ENCODE results near the gene ANO10. TPM values are rescaled to one million over a fixed set of nuclear protein-coding genes. Genes with fewer than 3 reads are reported as not detected.
"Not testable (repeated sequence)": the region's sequence is repeated elsewhere in the genome, so short reads cannot be mapped to it uniquely, and the experiment has no call there.

Gene ANO10
- total and polyA plus RNA-seq, 2 donors (not counting 3 experiments of a cell fraction or from before 2014, with no cell fraction given), result 28.4 to 45.8 TPM

- dilution Hi-C loops (cut with MboI; ENCODE audit: extremely low pct_ligation_motif_present, low sequenced_read_pairs); intact Hi-C loops (cut with micrococcal nuclease); FAIRE-seq; POLR2A ChIA-PET; H3K79me2 ChIP-seq (ENCODE audit: control insufficient read depth, insufficient read depth, low read length); H3K9me3 ChIP-seq (replicated peaks; ENCODE audit: control insufficient read depth, insufficient read depth, low read length); H3K9ac ChIP-seq (replicated peaks; ENCODE audit: extremely low read depth, insufficient read depth, low read length); H3K9me1 ChIP-seq (replicated peaks; ENCODE audit: control insufficient read depth, extremely low read depth, insufficient read depth, low read length); H3K4me1 ChIP-seq (ENCODE audit: control insufficient read depth, extremely low read depth, insufficient read depth, low read length); H3K4me3 ChIP-seq (replicated peaks in 1 of 3; ENCODE audit: insufficient read depth in 1 of 3, low read depth in 1 of 3, low read length in 3 of 3); H3K4me2 ChIP-seq (ENCODE audit: insufficient read depth, low read length); H3K36me3 ChIP-seq (ENCODE audit: control insufficient read depth in 2 of 2, extremely low read depth in 1 of 2, insufficient read depth in 2 of 2, low read length in 2 of 2); DNase-seq (ENCODE audit: low read depth, low spot score); H3K27me3 ChIP-seq (ENCODE audit: control insufficient read depth in 2 of 2, insufficient read depth in 2 of 2, low read length in 2 of 2); H4K20me1 ChIP-seq (replicated peaks; ENCODE audit: control insufficient read depth, extremely low read depth, insufficient read depth, low read length); BruUV-seq (replicated peaks); H3K27ac ChIP-seq (ENCODE audit: insufficient read depth, low read depth, low read length); H2AFZ ChIP-seq (ENCODE audit: low read depth, low read length): not testable (repeated sequence)
- CTCF ChIA-PET, result interaction anchor here (0.7 to 2.9 kb wide), 3 partner anchors 15 to 295 kb away, joined by 3 to 14 read pairs (median 8); no protein-coding TSS in a partner anchor
Measured at GRCh38 chr3:43518515-43518914, 103.3 kb downstream of the ANO10 start.

GRCh38 chr3:43515970-43516635, 105.7 kb downstream of the ANO10 start:
- H3K27ac ChIP-seq (ENCODE audit: insufficient read depth, low read depth, low read length), result no peak overlapping the region
- no peak overlapping the region for H3K4me3 ChIP-seq (replicated peaks in 1 of 3; ENCODE audit: insufficient read depth in 1 of 3, low read depth in 1 of 3, low read length in 3 of 3)
- TF ChIP-seq POLR2A (IDR thresholded peaks at IDR 0.05; ENCODE audit: low read depth, low read length) (no peak), EZH2 (IDR thresholded peaks at IDR 0.05; ENCODE audit: borderline replicate concordance, low read depth, low read length, severe bottlenecking) (no peak), GATA2 (IDR thresholded peaks at IDR 0.05; ENCODE audit: insufficient read depth, insufficient read length, low read depth, low read length) (no peak), MYC (IDR thresholded peaks at IDR 0.05; ENCODE audit: low read depth, low read length) (no peak), MAX (IDR thresholded peaks at IDR 0.05; ENCODE audit: insufficient read depth, insufficient read length) (no peak), POLR2AphosphoS5 (IDR thresholded peaks at IDR 0.05; ENCODE audit: insufficient read depth, low read depth, low read length) (no peak), JUN (IDR thresholded peaks at IDR 0.05; ENCODE audit: borderline replicate concordance, insufficient read depth, insufficient read length, low read depth) (no peak), FOS (IDR thresholded peaks at IDR 0.05; ENCODE audit: borderline replicate concordance, insufficient read depth, low read length) (no peak)
- TF ChIP-seq, protein P1, sequence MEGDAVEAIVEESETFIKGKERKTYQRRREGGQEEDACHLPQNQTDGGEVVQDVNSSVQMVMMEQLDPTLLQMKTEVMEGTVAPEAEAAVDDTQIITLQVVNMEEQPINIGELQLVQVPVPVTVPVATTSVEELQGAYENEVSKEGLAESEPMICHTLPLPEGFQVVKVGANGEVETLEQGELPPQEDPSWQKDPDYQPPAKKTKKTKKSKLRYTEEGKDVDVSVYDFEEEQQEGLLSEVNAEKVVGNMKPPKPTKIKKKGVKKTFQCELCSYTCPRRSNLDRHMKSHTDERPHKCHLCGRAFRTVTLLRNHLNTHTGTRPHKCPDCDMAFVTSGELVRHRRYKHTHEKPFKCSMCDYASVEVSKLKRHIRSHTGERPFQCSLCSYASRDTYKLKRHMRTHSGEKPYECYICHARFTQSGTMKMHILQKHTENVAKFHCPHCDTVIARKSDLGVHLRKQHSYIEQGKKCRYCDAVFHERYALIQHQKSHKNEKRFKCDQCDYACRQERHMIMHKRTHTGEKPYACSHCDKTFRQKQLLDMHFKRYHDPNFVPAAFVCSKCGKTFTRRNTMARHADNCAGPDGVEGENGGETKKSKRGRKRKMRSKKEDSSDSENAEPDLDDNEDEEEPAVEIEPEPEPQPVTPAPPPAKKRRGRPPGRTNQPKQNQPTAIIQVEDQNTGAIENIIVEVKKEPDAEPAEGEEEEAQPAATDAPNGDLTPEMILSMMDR (IDR thresholded peaks at IDR 0.05; ENCODE audit: extremely low read depth in 1 of 2, insufficient read depth in 1 of 2, low read depth in 1 of 2, low read length in 2 of 2), result no peak
- FAIRE-seq (no peak), DNase-seq (ENCODE audit: low read depth, low spot score) (no peak)
- H3K9ac ChIP-seq (replicated peaks; ENCODE audit: extremely low read depth, insufficient read depth, low read length), result no peak overlapping the region
- ChIA-PET CTCF (interaction anchor here (0.5 to 2.9 kb wide), 6 partner anchors 8 to 682 kb away, joined by 3 to 14 read pairs (median 4); no protein-coding TSS in a partner anchor), POLR2A (no interaction called here)
- no peaks in the 10 kb centered on the region for H3K9me1 ChIP-seq (replicated peaks; ENCODE audit: control insufficient read depth, extremely low read depth, insufficient read depth, low read length)
- no peaks in the 10 kb centered on the region for H3K4me1 ChIP-seq (ENCODE audit: control insufficient read depth, extremely low read depth, insufficient read depth, low read length)
- no peak overlapping the region for H3K4me2 ChIP-seq (ENCODE audit: insufficient read depth, low read length)
- intact Hi-C loops (cut with micrococcal nuclease), result no loop called here
- H4K20me1 ChIP-seq (replicated peaks; ENCODE audit: control insufficient read depth, extremely low read depth, insufficient read depth, low read length), result no peaks in the 10 kb centered on the region
- no peaks in the 10 kb centered on the region for H3K27me3 ChIP-seq (ENCODE audit: control insufficient read depth in 2 of 2, insufficient read depth in 2 of 2, low read length in 2 of 2)
- BruUV-seq (replicated peaks), result no TSS peak
- H3K79me2 ChIP-seq (ENCODE audit: control insufficient read depth, insufficient read depth, low read length), result no peaks in the 10 kb centered on the region
- no peaks in the 10 kb centered on the region for H3K36me3 ChIP-seq (ENCODE audit: control insufficient read depth in 2 of 2, extremely low read depth in 1 of 2, insufficient read depth in 2 of 2, low read length in 2 of 2)
- dilution Hi-C loops (cut with MboI; ENCODE audit: extremely low pct_ligation_motif_present, low sequenced_read_pairs), result no loop called here
- H2AFZ ChIP-seq (ENCODE audit: low read depth, low read length), result no peak overlapping the region
- no peaks in the 10 kb centered on the region for H3K9me3 ChIP-seq (replicated peaks; ENCODE audit: control insufficient read depth, insufficient read depth, low read length)
